RWPE1 (cell line): Measurements from ENCODE around the gene ECE1.

Source experiments
- CTCF ChIA-PET: fragments of 350-600 bp; sonication (Branson Sonifier 250); formaldehyde crosslinking; extraction: SDS; loops from one replicate; lab custom pipeline; 2021; lab: Yijun Ruan, JAX
- POLR2A ChIA-PET: fragments of 400-600 bp; formaldehyde crosslinking; extraction: SDS; loops from one replicate; lab custom pipeline; 2020; ENCODE audit warnings: antibody characterized with exemption; ENCODE audit not compliant: low non-redundant PET; lab: Yijun Ruan, JAX
- DNase-seq: peaks from one replicate; pipeline ENCODE4 v3.0.0; 2012; ENCODE audit warnings: low spot score
- H3K27ac ChIP-seq: fragments of 450-650 bp; 2 replicates; pipeline ENCODE4 v1.5.1; 2017
- TF ChIP-seq, protein P1 (sequence below): fragments of 450-650 bp; conservative IDR thresholded peaks from 2 replicates; pipeline ENCODE4 v1.5.1; 2017; ENCODE audit warnings: low read depth, mild to moderate bottlenecking

Gene ECE1

DNA sequence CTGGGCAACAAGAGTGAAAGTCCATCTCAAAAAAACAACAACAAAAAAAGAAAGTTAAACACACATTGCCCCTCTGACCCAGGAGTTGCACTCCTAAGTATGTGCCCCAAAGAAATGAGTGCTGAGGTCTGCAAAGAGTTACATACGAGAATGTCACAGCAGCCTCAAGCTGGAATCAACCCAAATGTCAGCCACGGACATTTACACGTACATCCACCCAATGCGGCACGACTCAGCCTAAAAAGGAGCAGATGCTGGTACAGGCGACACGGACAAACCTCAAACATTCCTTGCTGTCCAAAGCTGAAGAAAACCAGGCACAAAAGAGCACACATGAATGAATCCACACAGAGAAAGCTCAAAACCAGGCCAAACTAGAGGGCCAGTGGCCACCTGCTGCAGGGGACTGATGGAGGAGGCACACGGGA lies 46.8 kb upstream of the ECE1 start:
- no peak for DNase-seq
- ChIA-PET CTCF (interaction anchor here (1.1 kb wide), 1 partner anchor 31 kb away, joined by 6 read pairs; no protein-coding TSS in a partner anchor), POLR2A (no interaction called here)
- peak overlapping the region; percentile 82 for H3K27ac ChIP-seq
- TF ChIP-seq, protein P1, sequence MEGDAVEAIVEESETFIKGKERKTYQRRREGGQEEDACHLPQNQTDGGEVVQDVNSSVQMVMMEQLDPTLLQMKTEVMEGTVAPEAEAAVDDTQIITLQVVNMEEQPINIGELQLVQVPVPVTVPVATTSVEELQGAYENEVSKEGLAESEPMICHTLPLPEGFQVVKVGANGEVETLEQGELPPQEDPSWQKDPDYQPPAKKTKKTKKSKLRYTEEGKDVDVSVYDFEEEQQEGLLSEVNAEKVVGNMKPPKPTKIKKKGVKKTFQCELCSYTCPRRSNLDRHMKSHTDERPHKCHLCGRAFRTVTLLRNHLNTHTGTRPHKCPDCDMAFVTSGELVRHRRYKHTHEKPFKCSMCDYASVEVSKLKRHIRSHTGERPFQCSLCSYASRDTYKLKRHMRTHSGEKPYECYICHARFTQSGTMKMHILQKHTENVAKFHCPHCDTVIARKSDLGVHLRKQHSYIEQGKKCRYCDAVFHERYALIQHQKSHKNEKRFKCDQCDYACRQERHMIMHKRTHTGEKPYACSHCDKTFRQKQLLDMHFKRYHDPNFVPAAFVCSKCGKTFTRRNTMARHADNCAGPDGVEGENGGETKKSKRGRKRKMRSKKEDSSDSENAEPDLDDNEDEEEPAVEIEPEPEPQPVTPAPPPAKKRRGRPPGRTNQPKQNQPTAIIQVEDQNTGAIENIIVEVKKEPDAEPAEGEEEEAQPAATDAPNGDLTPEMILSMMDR: no peak

DNA sequence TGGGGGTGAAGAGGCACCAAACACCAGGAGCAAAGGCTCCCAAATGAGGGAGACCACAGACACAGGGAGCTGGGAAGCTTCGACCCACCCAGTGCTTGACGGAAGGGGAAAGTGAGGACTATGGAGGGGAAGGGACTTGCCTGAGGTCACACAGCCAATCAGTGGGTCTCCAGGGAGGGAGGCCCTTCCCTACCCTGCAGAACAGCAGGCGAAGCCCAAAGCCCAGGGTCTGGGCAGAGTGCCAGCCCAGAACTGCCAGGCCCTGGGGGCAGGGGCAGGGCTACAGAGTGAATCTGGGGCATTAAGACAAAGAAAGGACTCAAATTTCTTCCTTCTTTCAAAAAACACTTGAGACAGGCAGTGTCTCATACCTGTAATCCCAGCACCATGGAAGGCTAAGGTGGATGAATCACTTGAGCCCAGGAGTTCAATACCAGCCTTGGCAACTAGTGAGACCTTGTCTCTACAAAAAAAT lies 45.5 kb upstream of the ECE1 start:
- H3K27ac ChIP-seq: peak overlapping the region; percentile 82
- peak; percentile 45 for DNase-seq
- TF ChIP-seq, protein P1: no peak
- CTCF ChIA-PET: interaction anchor here (0.6 to 0.7 kb wide), 2 partner anchors 22 to 74 kb away, joined by 3 read pairs; no protein-coding TSS in a partner anchor
- POLR2A ChIA-PET: no interaction called here

DNA sequence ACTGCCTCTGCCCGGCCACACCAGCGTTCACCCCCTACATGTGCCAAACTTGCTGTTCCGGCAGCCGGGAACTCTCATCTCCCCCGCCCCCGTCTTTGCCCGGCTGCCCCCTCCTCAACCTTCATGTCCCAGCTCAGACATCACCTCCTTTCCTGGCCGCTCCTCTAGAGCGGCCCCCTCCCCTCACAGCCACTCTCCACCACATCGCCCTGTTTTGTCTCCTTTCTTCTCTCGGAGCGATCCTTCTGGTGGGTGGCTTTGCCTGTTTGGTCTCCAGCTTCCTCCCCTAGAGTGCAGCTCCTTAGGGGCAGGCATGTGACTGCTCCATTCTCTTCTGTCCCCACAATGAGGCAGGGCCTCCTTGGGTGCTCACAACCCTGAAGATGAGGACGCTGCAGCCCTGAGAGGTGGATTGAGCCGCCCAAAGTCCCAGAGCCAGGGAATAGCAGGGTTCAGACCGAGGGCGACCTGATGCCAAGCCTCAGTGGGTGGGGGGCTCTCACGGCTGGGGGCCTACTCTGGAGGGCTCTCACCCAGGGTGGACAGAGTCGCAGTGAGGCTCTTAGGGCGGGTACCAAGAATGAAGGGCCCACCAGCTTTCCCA lies 44.9 kb upstream of the ECE1 start:
- ChIA-PET CTCF (interaction anchor here (0.5 to 1.1 kb wide), 6 partner anchors 18 to 671 kb away, joined by 3 to 7 read pairs (median 3); no protein-coding TSS in a partner anchor), POLR2A (no interaction called here)
- H3K27ac ChIP-seq: peak overlapping the region; percentile 82

DNA sequence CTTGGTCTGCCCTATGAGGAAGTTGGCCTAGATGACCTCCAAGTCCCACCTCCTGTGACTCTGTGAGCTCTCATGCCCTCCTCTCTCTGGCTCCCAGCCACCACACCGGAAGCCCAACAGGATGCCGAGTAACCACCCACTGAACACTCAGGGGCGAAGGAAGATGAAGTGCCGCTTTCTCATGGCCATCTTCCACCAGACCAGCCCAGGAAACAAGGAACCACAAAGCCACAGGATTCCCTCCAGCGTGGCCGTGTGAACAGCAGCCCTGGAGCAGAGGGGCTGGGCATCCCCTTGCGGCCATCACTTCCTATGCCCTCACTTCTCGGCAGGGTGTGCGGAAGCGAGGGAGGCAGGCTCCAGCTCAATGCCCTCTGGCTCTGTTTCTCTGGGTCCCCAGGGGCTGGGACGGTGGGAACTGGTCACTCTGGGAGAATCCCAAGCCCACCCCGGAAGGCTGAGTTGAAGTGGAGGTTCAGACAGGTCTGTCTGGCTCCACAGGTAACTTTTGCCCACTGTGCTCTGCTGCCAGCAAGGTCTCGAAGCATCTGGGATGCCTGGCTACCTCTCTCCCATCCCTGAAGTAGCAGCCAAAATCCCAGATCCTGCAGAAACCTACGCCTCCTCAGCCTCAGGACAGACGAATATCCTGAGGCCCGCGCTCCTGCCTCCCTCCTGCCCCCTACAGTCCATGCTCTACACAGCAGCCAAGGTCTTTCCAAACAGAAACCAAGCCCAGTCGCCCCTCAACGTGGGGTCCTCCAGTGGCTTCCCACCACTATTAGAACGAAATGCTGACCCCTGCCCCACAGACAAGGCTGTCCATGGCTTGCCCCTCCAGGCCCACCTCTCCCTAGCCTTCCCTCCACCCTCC lies 44.2 kb upstream of the ECE1 start:
- DNase-seq: peak; percentile 41
- TF ChIP-seq, protein P1: peak; percentile 67
- CTCF ChIA-PET: interaction anchor here (0.5 to 1.1 kb wide), 5 partner anchors 17 to 671 kb away, joined by 3 to 7 read pairs (median 3); no protein-coding TSS in a partner anchor

More for the DNA sequence above, 44.9 kb upstream of the ECE1 start:
- DNase-seq: no peak
- TF ChIP-seq, protein P1: no peak; the same call in 1 of the 2 replicates

DNA sequence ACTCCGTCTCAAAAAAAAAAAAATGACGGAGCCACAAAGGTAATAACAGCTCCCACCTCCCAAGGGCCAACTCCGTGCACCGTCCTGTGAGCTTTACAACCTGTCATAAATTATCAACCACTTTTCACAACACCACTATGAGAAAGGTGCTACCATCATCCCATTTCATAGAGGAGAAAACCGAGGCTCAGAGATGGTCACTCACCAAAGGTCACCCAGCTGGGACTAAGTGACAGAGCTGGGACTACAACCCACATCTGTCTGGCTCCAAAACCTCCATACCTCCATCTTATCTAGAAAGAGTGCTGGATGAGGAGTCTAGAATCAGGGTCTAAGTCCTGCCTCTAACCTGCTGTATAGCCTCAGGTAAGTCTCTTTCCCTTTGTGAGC lies 43.6 kb upstream of the ECE1 start:
- DNase-seq: no peak
- ChIA-PET POLR2A (no interaction called here), CTCF (interaction anchor here (0.6 to 1.1 kb wide), 3 partner anchors 20 to 133 kb away, joined by 3 read pairs; no protein-coding TSS in a partner anchor)
- TF ChIP-seq, protein P1: no peak
- peak overlapping the region; percentile 82 for H3K27ac ChIP-seq

More for the DNA sequence above, 44.2 kb upstream of the ECE1 start:
- POLR2A ChIA-PET: no interaction called here
- peak overlapping the region; percentile 82 for H3K27ac ChIP-seq
